GM12878 (cell line): Measurements from ENCODE around the gene ZBTB34. TPM values are rescaled to one million over a fixed set of nuclear protein-coding genes. Genes with fewer than 3 reads are reported as not detected.

Experiments used
- ATAC-seq: fragments of 200-7000 bp; cut with Tn5 transposase; 3 replicates; pipeline ENCODE4 v1.9.1; 2020; ENCODE audit warnings: mild to moderate bottlenecking, moderate library complexity
- BruUV-seq: library from RNA; stranded (reverse); fragments of 400-500 nt; replicated peaks from 2 replicates; lab custom pipeline; 2021; lab: Mats Ljungman, UMichigan
- CTCF ChIA-PET: fragments of 300-600 bp; sonication (Branson Sonifier 250); formaldehyde crosslinking; extraction: SDS; loops from one replicate; lab custom pipeline; 2021; ENCODE audit warnings: inconsistent platforms; lab: Yijun Ruan, JAX
- POLR2A ChIA-PET: fragments of 350-600 bp; formaldehyde crosslinking; extraction: SDS; loops from one replicate; lab custom pipeline; 2021; ENCODE audit warnings: inconsistent platforms; lab: Charles Lee
- RAD21 ChIA-PET: fragments of 300-600 bp; sonication (Branson Sonifier 250); formaldehyde crosslinking; loops from one replicate; lab custom pipeline; 2023; ENCODE audit warnings: antibody characterized with exemption; ENCODE audit not compliant: unreplicated experiment; lab: Charles Lee
- SMC1A ChIA-PET: fragments of 300-600 bp; sonication (Branson Sonifier 250); formaldehyde crosslinking; loops from one replicate; lab custom pipeline; 2023; ENCODE audit not compliant: unreplicated experiment, uncharacterized antibody; lab: Charles Lee
- DNase-seq: peaks from one replicate; pipeline ENCODE4 v3.0.0-alpha.2; 2011; ENCODE audit warnings: low read depth, low spot score
- FAIRE-seq: peaks from 3 replicates; lab custom pipeline; 2011; peaks lifted over from hg19 to GRCh38; lab: Jason Lieb, UNC
- H2AFZ ChIP-seq: 2 replicates; pipeline ENCODE4 v1.6.0; 2011; ENCODE audit warnings: low read depth, low read length, control low read depth; ENCODE audit not compliant: control insufficient read depth
- H3K27ac ChIP-seq: 2 replicates; pipeline ENCODE4 v1.5.1; 2011; ENCODE audit warnings: control low read depth; ENCODE audit not compliant: control insufficient read depth, insufficient read depth
- H3K27me3 ChIP-seq, 2 experiments: replicated peaks in 1 of 2; 2 replicates each; pipeline versions ENCODE4 v1.6.0 to v1.6.1; 2011; ENCODE audit warnings: low read length in 1 of 2; ENCODE audit not compliant: control insufficient read depth in 2 of 2, insufficient read depth in 2 of 2
- H3K36me3 ChIP-seq, 2 experiments: 2 replicates each; pipeline ENCODE4 v1.5.1; 2011; ENCODE audit warnings: low read length in 1 of 2; ENCODE audit not compliant: control insufficient read depth in 2 of 2, insufficient read depth in 2 of 2
- H3K4me1 ChIP-seq: 2 replicates; pipeline ENCODE4 v1.6.1; 2011; ENCODE audit warnings: mild to moderate bottlenecking, low read length, moderate library complexity, mixed read lengths; ENCODE audit not compliant: control insufficient read depth, insufficient read depth
- H3K4me2 ChIP-seq: 2 replicates; pipeline ENCODE4 v1.6.0; 2011; ENCODE audit warnings: control low read depth; ENCODE audit not compliant: control insufficient read depth, insufficient read depth
- H3K4me3 ChIP-seq: fragments of 200-600 bp; sonication (generic); 2 replicates; pipeline ENCODE4 v1.5.1; 2016
- H3K79me2 ChIP-seq: 2 replicates; pipeline ENCODE4 v1.6.0; 2011; ENCODE audit warnings: low read length; ENCODE audit not compliant: control insufficient read depth, insufficient read depth
- H3K9ac ChIP-seq: 2 replicates; pipeline ENCODE4 v1.8.0; 2011; ENCODE audit warnings: low read length, control low read depth, mixed read lengths; ENCODE audit not compliant: control insufficient read depth, insufficient read depth
- H3K9me3 ChIP-seq: replicated peaks from 3 replicates; pipeline ENCODE4 v1.5.1; 2011; ENCODE audit warnings: mild to moderate bottlenecking, low read length; ENCODE audit not compliant: control insufficient read depth, insufficient read depth
- H4K20me1 ChIP-seq: 2 replicates; pipeline ENCODE4 v1.6.0; 2011; ENCODE audit not compliant: control insufficient read depth, insufficient read depth
- CREM ChIP-seq: IDR thresholded peaks from 2 replicates; pipeline ENCODE4 v1.6.1; 2014; ENCODE audit warnings: antibody characterized with exemption, low read depth
- EED ChIP-seq: sonication (generic); IDR thresholded peaks from 2 replicates; pipeline ENCODE4 v1.6.1; 2016; ENCODE audit warnings: antibody characterized with exemption, low read depth
- EZH2 ChIP-seq: IDR thresholded peaks from 2 replicates; pipeline ENCODE4 v1.6.1; 2012; ENCODE audit warnings: low read depth, mild to moderate bottlenecking, control low read depth, inconsistent platforms, low read length, borderline replicate concordance; ENCODE audit not compliant: control insufficient read depth
- HDAC2 ChIP-seq: fragments of 200-600 bp; sonication (generic); IDR thresholded peaks from 2 replicates; pipeline ENCODE4 v1.6.1; 2017
- IRF4 ChIP-seq: IDR thresholded peaks from 2 replicates; pipeline ENCODE4 v1.6.1; 2011; ENCODE audit warnings: low read depth, low read length
- JUNB ChIP-seq: IDR thresholded peaks from 2 replicates; pipeline ENCODE4 v1.6.1; 2016; ENCODE audit warnings: antibody characterized with exemption, mild to moderate bottlenecking
- NBN ChIP-seq: fragments of 450-650 bp; IDR thresholded peaks from 2 replicates; pipeline ENCODE4 v1.6.1; 2016
- NR2F1 ChIP-seq: fragments of 450-650 bp; conservative IDR thresholded peaks from 2 replicates; pipeline ENCODE4 v1.6.1; 2017; ENCODE audit warnings: mild to moderate bottlenecking
- PKNOX1 ChIP-seq: fragments of 450-650 bp; IDR thresholded peaks from 2 replicates; pipeline ENCODE4 v1.6.1; 2016; ENCODE audit warnings: mild to moderate bottlenecking
- POU2F2 ChIP-seq: IDR thresholded peaks from 3 replicates; pipeline ENCODE4 v1.6.1; 2011; ENCODE audit warnings: low read depth, mild to moderate bottlenecking, low read length, borderline replicate concordance
- SMAD5 ChIP-seq: IDR thresholded peaks from 2 replicates; pipeline ENCODE4 v1.6.1; 2016; ENCODE audit warnings: antibody characterized with exemption, low read depth
- TAF1 ChIP-seq: IDR thresholded peaks from 2 replicates; pipeline ENCODE4 v1.6.1; 2011; ENCODE audit warnings: mild to moderate bottlenecking, low read depth, low read length, borderline replicate concordance
- ZNF274 ChIP-seq: IDR thresholded peaks from one replicate; pipeline ENCODE4 v1.8.0; 2011; ENCODE audit not compliant: insufficient read length, insufficient read depth
- ZSCAN29 ChIP-seq: fragments of 450-650 bp; IDR thresholded peaks from 2 replicates; pipeline ENCODE4 v1.6.1; 2017; ENCODE audit warnings: mild to moderate bottlenecking, moderate library complexity
- WGBS: methylation state at CpG from one replicate; pipeline ENCODE4 v1.1.6; 2016; ENCODE audit warnings: low lambda C conversion rate; ENCODE audit not compliant: insufficient replicate concordance, insufficient coverage; ENCODE audit errors: missing lambda C conversion rate; 5-methylcytosine and 5-hydroxymethylcytosine counted together
- in situ Hi-C: fragments of 300-500 bp; cut with MboI; formaldehyde crosslinking; loops from 9 replicates; pipeline ENCODE4 v1.14.3; 2018; ENCODE audit warnings: mixed read lengths
- intact Hi-C: fragments of 100-400 bp; cut with micrococcal nuclease; formaldehyde crosslinking; loops from one replicate; pipeline ENCODE4 v1.14.2; 2022; ENCODE audit not compliant: unreplicated experiment
- polyA plus RNA-seq, 11 experiments: library from polyadenylated mRNA; depleted of rRNA in 4 of 11; unstranded in 6 of 11; stranded (reverse) in 5 of 11; fragments of >200 nt; fragmentation: Nextera tagmentation in 4 of 11; fragmentation: Illumina TruSeq in 1 of 11; extraction: Ambion mirVana in 4 of 11; extraction: Trizol in 1 of 11; gene quantifications; 1 replicate in 1 of 11; 2 replicates in 10 of 11; pipeline versions ENCODE4 v1.2.1 to v1.2.3, GENCODE V29; 2011 to 2016; ENCODE audit warnings: inconsistent platforms in 2 of 11, missing spikeins in 2 of 11, low read depth in 1 of 11
- total RNA-seq, 4 experiments: library from RNA; depleted of rRNA in 3 of 4; stranded (reverse); fragments of >200 nt in 3 of 4; fragmentation: Illumina TruSeq in 1 of 4; extraction: Trizol in 1 of 4; gene quantifications; 2 replicates each; pipeline versions ENCODE4 v1.2.1 to v1.2.3, GENCODE V29; 2013 to 2021
- TF ChIP-seq, protein P1 (sequence below): IDR thresholded peaks from 2 replicates; pipeline ENCODE4 v1.6.1; 2011; ENCODE audit warnings: mild to moderate bottlenecking, low read depth, low read length, moderate library complexity; ENCODE audit not compliant: insufficient replicate concordance
- TF ChIP-seq, protein P2 (sequence below): fragments of 450-650 bp; formaldehyde crosslinking; IDR thresholded peaks from 2 replicates; pipeline ENCODE4 v1.4.0; 2020; ENCODE audit warnings: mild to moderate bottlenecking, moderate library complexity

The ZBTB34 gene
- total and polyA plus RNA-seq, 10 of the 15 experiments (the other 5 are each of a cell fraction or from before 2014, with no cell fraction given), result 0.71 to 11.3 (median 3.8) TPM

DNA sequence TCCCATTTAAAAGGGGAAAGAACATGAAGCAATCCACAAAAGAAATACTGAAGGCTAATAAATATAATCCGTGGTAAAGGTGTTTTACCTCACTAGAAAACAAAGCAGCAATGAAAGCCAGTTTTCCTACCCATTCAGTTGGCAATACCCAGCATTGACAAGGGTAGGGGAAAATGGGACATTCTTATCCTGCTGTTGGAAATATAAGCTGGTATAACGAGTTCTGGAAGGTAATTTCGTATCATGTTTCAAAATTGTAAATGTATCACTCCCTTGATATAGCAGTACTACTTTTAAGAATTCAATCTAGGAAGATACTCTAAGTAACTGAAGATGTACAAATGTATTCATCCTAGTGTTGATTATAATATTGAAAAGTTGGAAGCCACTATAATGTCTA is 31.2 kb downstream of the ZBTB34 start:
- BruUV-seq, result no TSS peak
- no peak for TF ChIP-seq IRF4
- TF ChIP-seq PKNOX1, result no peak
- TF ChIP-seq SMAD5, result no peak
- no peak for TF ChIP-seq NBN
- no peak for TF ChIP-seq POU2F2
- TF ChIP-seq ZNF274, result no peak
- TF ChIP-seq HDAC2, result no peak
- no peak for TF ChIP-seq NR2F1
- no peak for TF ChIP-seq JUNB
- TF ChIP-seq TAF1, result no peak
- TF ChIP-seq, protein P1, sequence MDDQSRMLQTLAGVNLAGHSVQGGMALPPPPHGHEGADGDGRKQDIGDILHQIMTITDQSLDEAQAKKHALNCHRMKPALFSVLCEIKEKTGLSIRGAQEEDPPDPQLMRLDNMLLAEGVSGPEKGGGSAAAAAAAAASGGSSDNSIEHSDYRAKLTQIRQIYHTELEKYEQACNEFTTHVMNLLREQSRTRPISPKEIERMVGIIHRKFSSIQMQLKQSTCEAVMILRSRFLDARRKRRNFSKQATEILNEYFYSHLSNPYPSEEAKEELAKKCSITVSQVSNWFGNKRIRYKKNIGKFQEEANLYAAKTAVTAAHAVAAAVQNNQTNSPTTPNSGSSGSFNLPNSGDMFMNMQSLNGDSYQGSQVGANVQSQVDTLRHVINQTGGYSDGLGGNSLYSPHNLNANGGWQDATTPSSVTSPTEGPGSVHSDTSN, result no peak
- TF ChIP-seq ZSCAN29, result no peak
- TF ChIP-seq EED, result no peak
- TF ChIP-seq EZH2, result no peak
- no peak for TF ChIP-seq CREM
- TF ChIP-seq, protein P2, sequence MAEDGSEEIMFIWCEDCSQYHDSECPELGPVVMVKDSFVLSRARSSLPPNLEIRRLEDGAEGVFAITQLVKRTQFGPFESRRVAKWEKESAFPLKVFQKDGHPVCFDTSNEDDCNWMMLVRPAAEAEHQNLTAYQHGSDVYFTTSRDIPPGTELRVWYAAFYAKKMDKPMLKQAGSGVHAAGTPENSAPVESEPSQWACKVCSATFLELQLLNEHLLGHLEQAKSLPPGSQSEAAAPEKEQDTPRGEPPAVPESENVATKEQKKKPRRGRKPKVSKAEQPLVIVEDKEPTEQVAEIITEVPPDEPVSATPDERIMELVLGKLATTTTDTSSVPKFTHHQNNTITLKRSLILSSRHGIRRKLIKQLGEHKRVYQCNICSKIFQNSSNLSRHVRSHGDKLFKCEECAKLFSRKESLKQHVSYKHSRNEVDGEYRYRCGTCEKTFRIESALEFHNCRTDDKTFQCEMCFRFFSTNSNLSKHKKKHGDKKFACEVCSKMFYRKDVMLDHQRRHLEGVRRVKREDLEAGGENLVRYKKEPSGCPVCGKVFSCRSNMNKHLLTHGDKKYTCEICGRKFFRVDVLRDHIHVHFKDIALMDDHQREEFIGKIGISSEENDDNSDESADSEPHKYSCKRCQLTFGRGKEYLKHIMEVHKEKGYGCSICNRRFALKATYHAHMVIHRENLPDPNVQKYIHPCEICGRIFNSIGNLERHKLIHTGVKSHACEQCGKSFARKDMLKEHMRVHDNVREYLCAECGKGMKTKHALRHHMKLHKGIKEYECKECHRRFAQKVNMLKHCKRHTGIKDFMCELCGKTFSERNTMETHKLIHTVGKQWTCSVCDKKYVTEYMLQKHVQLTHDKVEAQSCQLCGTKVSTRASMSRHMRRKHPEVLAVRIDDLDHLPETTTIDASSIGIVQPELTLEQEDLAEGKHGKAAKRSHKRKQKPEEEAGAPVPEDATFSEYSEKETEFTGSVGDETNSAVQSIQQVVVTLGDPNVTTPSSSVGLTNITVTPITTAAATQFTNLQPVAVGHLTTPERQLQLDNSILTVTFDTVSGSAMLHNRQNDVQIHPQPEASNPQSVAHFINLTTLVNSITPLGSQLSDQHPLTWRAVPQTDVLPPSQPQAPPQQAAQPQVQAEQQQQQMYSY (CRISPR knock-in tag), result no peak
- SMC1A ChIA-PET, result no interaction called here

More for the DNA sequence above, 31.2 kb downstream of the ZBTB34 start:
- H4K20me1 ChIP-seq, result no peaks in the 10 kb centered on the region
- in situ Hi-C loops (no loop called here), intact Hi-C loops (no loop called here)
- H3K27me3 ChIP-seq, result no peaks in the 10 kb centered on the region
- DNase-seq (no peak), FAIRE-seq (no peak), ATAC-seq (no peak)
- ChIA-PET POLR2A (interaction anchor here (0.5 kb wide), 1 partner anchor 8 kb away, joined by 4 read pairs; no protein-coding TSS in a partner anchor), RAD21 (no interaction called here), CTCF (no interaction called here)
- no peaks in the 10 kb centered on the region for H3K4me1 ChIP-seq
- H3K36me3 ChIP-seq, result no peaks in the 10 kb centered on the region
- H3K27ac ChIP-seq, result no peak overlapping the region
- no peak overlapping the region for H2AFZ ChIP-seq
- H3K9me3 ChIP-seq, result no peaks in the 10 kb centered on the region
- no peaks in the 10 kb centered on the region for H3K79me2 ChIP-seq
- 12% methylated on average over 3 of the region's 3 CpGs for WGBS
- no peak overlapping the region for H3K9ac ChIP-seq
- no peak overlapping the region for H3K4me3 ChIP-seq
- H3K4me2 ChIP-seq, result no peak overlapping the region
